ENCODE results near the gene MSI2.

MSI2 gene

GRCh38 chr17:57462007-57462579 lies 205.8 kb downstream of the MSI2 start:
- no peak overlapping the region for H3K4me3 ChIP-seq (ENCODE audit: low read length in 2 of 2)

GRCh38 chr17:57463103-57463885 lies 207.0 kb downstream of the MSI2 start:
- peaks cover 23 to 29% of the 10 kb centered on the region in 2 donors for H3K4me1 ChIP-seq (ENCODE audit: control insufficient read depth in 2 of 2, insufficient read depth in 1 of 2, low read depth in 1 of 2, low read length in 2 of 2)

More at GRCh38 chr17:57462007-57462579, 205.8 kb downstream of the MSI2 start:
- Histone ChIP-seq H3K36me3 (replicated peaks in 1 of 2; ENCODE audit: control insufficient read depth in 2 of 2, insufficient read depth in 2 of 2, low read length in 2 of 2) (no peaks in the 10 kb centered on the region), H4K8ac (ENCODE audit: low read depth, low read length) (no peak overlapping the region), H3K27ac (replicated peaks; ENCODE audit: low read length) (no peak overlapping the region), H3K4me1 (ENCODE audit: control insufficient read depth in 2 of 2, insufficient read depth in 1 of 2, low read depth in 1 of 2, low read length in 2 of 2) (peaks cover 23 to 27% of the 10 kb centered on the region in 2 donors), H4K91ac (ENCODE audit: low read depth, low read length, poor library complexity) (no peak overlapping the region), H3K27me3 (ENCODE audit: control insufficient read depth in 3 of 3, insufficient read depth in 3 of 3, low read depth in 1 of 3, low read length in 3 of 3) (no peaks in the 10 kb centered on the region), H3K23ac (ENCODE audit: low read depth, low read length, poor library complexity) (no peak overlapping the region), H2BK15ac (ENCODE audit: low read length) (no peak overlapping the region), H3K79me1 (ENCODE audit: low read depth, low read length) (peaks cover 7% of the 10 kb centered on the region), H3K4me2 (ENCODE audit: insufficient read depth, low read length, poor library complexity, severe bottlenecking) (no peak overlapping the region), H3K14ac (ENCODE audit: low read length) (no peak overlapping the region), H2BK12ac (ENCODE audit: low read length) (no peak overlapping the region), H2BK5ac (ENCODE audit: low read length) (no peak overlapping the region), H2AFZ (ENCODE audit: low read length) (no peak overlapping the region), H3K9me3 (replicated peaks in 1 of 2; ENCODE audit: control insufficient read depth in 2 of 2, insufficient read depth in 1 of 2, low read depth in 1 of 2, low read length in 2 of 2) (no peaks in the 10 kb centered on the region), H3K4ac (ENCODE audit: low read length) (no peak overlapping the region), H2AK5ac (ENCODE audit: low read depth, low read length) (no peak overlapping the region), H2BK120ac (ENCODE audit: low read depth, low read length) (no peak overlapping the region), H3K18ac (ENCODE audit: low read length) (peak overlapping the region; percentile 68), H3K9ac (ENCODE audit: low read depth, low read length, poor library complexity) (no peak overlapping the region)
- WGBS, 2 donors (ENCODE audit: extremely low coverage in 2 of 2, insufficient read length in 2 of 2, insufficient replicate concordance in 1 of 2) = no CpG with 5 or more reads among the region's 4 CpGs
- DNase-seq (ENCODE audit: low spot score) = no peak

GRCh38 chr17:57464191-57464864 lies 208.0 kb downstream of the MSI2 start:
- H2AK5ac ChIP-seq (ENCODE audit: low read depth, low read length) = no peak overlapping the region
- H3K4ac ChIP-seq (ENCODE audit: low read length) = no peak overlapping the region
- H3K4me3 ChIP-seq (ENCODE audit: low read length in 2 of 2) = no peak overlapping the region
- H3K27ac ChIP-seq (replicated peaks; ENCODE audit: low read length) = no peak overlapping the region
- no peak overlapping the region for H3K18ac ChIP-seq (ENCODE audit: low read length)
- H3K79me1 ChIP-seq (ENCODE audit: low read depth, low read length) = peaks cover 7% of the 10 kb centered on the region
- peaks cover 28 to 29% of the 10 kb centered on the region in 2 donors for H3K4me1 ChIP-seq (ENCODE audit: control insufficient read depth in 2 of 2, insufficient read depth in 1 of 2, low read depth in 1 of 2, low read length in 2 of 2)
- no CpG with 5 or more reads among the region's 11 CpGs for WGBS, 2 donors (ENCODE audit: extremely low coverage in 2 of 2, insufficient read length in 2 of 2, insufficient replicate concordance in 1 of 2)
- H4K8ac ChIP-seq (ENCODE audit: low read depth, low read length) = no peak overlapping the region
- H2AFZ ChIP-seq (ENCODE audit: low read length) = no peak overlapping the region
- H3K4me2 ChIP-seq (ENCODE audit: insufficient read depth, low read length, poor library complexity, severe bottlenecking) = no peak overlapping the region
- H2BK15ac ChIP-seq (ENCODE audit: low read length) = no peak overlapping the region
- no peak overlapping the region for H2BK120ac ChIP-seq (ENCODE audit: low read depth, low read length)
- H3K27me3 ChIP-seq (ENCODE audit: control insufficient read depth in 3 of 3, insufficient read depth in 3 of 3, low read depth in 1 of 3, low read length in 3 of 3) = no peaks in the 10 kb centered on the region
- no peak overlapping the region for H2BK5ac ChIP-seq (ENCODE audit: low read length)
- no peak overlapping the region for H3K14ac ChIP-seq (ENCODE audit: low read length)
- no peak overlapping the region for H4K91ac ChIP-seq (ENCODE audit: low read depth, low read length, poor library complexity)
- H3K9me3 ChIP-seq (replicated peaks in 1 of 2; ENCODE audit: control insufficient read depth in 2 of 2, insufficient read depth in 1 of 2, low read depth in 1 of 2, low read length in 2 of 2) = no peaks in the 10 kb centered on the region
- H3K9ac ChIP-seq (ENCODE audit: low read depth, low read length, poor library complexity) = no peak overlapping the region
- no peak overlapping the region for H3K23ac ChIP-seq (ENCODE audit: low read depth, low read length, poor library complexity)
- H3K36me3 ChIP-seq (replicated peaks in 1 of 2; ENCODE audit: control insufficient read depth in 2 of 2, insufficient read depth in 2 of 2, low read length in 2 of 2) = no peaks in the 10 kb centered on the region
- no peak overlapping the region for H2BK12ac ChIP-seq (ENCODE audit: low read length)
- DNase-seq (ENCODE audit: low spot score) = no peak

More at GRCh38 chr17:57463103-57463885, 207.0 kb downstream of the MSI2 start:
- Histone ChIP-seq H2BK120ac (ENCODE audit: low read depth, low read length) (no peak overlapping the region), H3K18ac (ENCODE audit: low read length) (peak overlapping the region; percentile 68), H4K8ac (ENCODE audit: low read depth, low read length) (no peak overlapping the region), H3K4ac (ENCODE audit: low read length) (no peak overlapping the region), H2BK15ac (ENCODE audit: low read length) (no peak overlapping the region), H2AFZ (ENCODE audit: low read length) (no peak overlapping the region), H3K4me2 (ENCODE audit: insufficient read depth, low read length, poor library complexity, severe bottlenecking) (no peak overlapping the region), H4K91ac (ENCODE audit: low read depth, low read length, poor library complexity) (no peak overlapping the region), H2BK5ac (ENCODE audit: low read length) (no peak overlapping the region), H2BK12ac (ENCODE audit: low read length) (no peak overlapping the region), H3K9ac (ENCODE audit: low read depth, low read length, poor library complexity) (no peak overlapping the region), H3K23ac (ENCODE audit: low read depth, low read length, poor library complexity) (peak overlapping the region; percentile 12), H3K79me1 (ENCODE audit: low read depth, low read length) (peaks cover 7% of the 10 kb centered on the region), H3K27ac (replicated peaks; ENCODE audit: low read length) (peak overlapping the region; percentile 13), H2AK5ac (ENCODE audit: low read depth, low read length) (no peak overlapping the region), H3K27me3 (ENCODE audit: control insufficient read depth in 3 of 3, insufficient read depth in 3 of 3, low read depth in 1 of 3, low read length in 3 of 3) (no peaks in the 10 kb centered on the region), H3K9me3 (replicated peaks in 1 of 2; ENCODE audit: control insufficient read depth in 2 of 2, insufficient read depth in 1 of 2, low read depth in 1 of 2, low read length in 2 of 2) (no peaks in the 10 kb centered on the region), H3K4me3 (ENCODE audit: low read length in 2 of 2) (no peak overlapping the region), H3K36me3 (replicated peaks in 1 of 2; ENCODE audit: control insufficient read depth in 2 of 2, insufficient read depth in 2 of 2, low read length in 2 of 2) (no peaks in the 10 kb centered on the region), H3K14ac (ENCODE audit: low read length) (no peak overlapping the region)
- no peak for DNase-seq (ENCODE audit: low spot score)
- WGBS, 2 donors (ENCODE audit: extremely low coverage in 2 of 2, insufficient read length in 2 of 2, insufficient replicate concordance in 1 of 2) = no CpG with 5 or more reads among the region's 9 CpGs

GRCh38 chr17:57465610-57466009 lies 209.3 kb downstream of the MSI2 start:
- Histone ChIP-seq H2BK120ac (ENCODE audit: low read depth, low read length) (no peak overlapping the region), H3K4ac (ENCODE audit: low read length) (no peak overlapping the region), H2AFZ (ENCODE audit: low read length) (no peak overlapping the region), H3K9me3 (replicated peaks in 1 of 2; ENCODE audit: control insufficient read depth in 2 of 2, insufficient read depth in 1 of 2, low read depth in 1 of 2, low read length in 2 of 2) (no peaks in the 10 kb centered on the region), H3K27me3 (ENCODE audit: control insufficient read depth in 3 of 3, insufficient read depth in 3 of 3, low read depth in 1 of 3, low read length in 3 of 3) (no peaks in the 10 kb centered on the region), H3K23ac (ENCODE audit: low read depth, low read length, poor library complexity) (no peak overlapping the region), H4K8ac (ENCODE audit: low read depth, low read length) (no peak overlapping the region), H3K9ac (ENCODE audit: low read depth, low read length, poor library complexity) (no peak overlapping the region), H3K4me2 (ENCODE audit: insufficient read depth, low read length, poor library complexity, severe bottlenecking) (no peak overlapping the region), H3K27ac (replicated peaks; ENCODE audit: low read length) (no peak overlapping the region), H2BK15ac (ENCODE audit: low read length) (no peak overlapping the region), H3K36me3 (replicated peaks in 1 of 2; ENCODE audit: control insufficient read depth in 2 of 2, insufficient read depth in 2 of 2, low read length in 2 of 2) (no peaks in the 10 kb centered on the region), H3K4me1 (ENCODE audit: control insufficient read depth in 2 of 2, insufficient read depth in 1 of 2, low read depth in 1 of 2, low read length in 2 of 2) (peaks cover 29 to 33% of the 10 kb centered on the region in 2 donors), H3K14ac (ENCODE audit: low read length) (no peak overlapping the region), H3K18ac (ENCODE audit: low read length) (no peak overlapping the region), H2AK5ac (ENCODE audit: low read depth, low read length) (no peak overlapping the region), H2BK12ac (ENCODE audit: low read length) (no peak overlapping the region), H3K4me3 (ENCODE audit: low read length in 2 of 2) (no peak overlapping the region), H4K91ac (ENCODE audit: low read depth, low read length, poor library complexity) (no peak overlapping the region), H3K79me1 (ENCODE audit: low read depth, low read length) (peaks cover 6% of the 10 kb centered on the region), H2BK5ac (ENCODE audit: low read length) (no peak overlapping the region)
- DNase-seq (ENCODE audit: low spot score) = no peak
- WGBS, 2 donors (ENCODE audit: extremely low coverage in 2 of 2, insufficient read length in 2 of 2, insufficient replicate concordance in 1 of 2) = no CpG with 5 or more reads among the region's 5 CpGs

Data from neuronal stem cell (in vitro differentiated cells).